Measurements from ENCODE around the gene ZXDC.

Gene ZXDC

GRCh38 chr3:126512026-126512425, 36.3 kb upstream of the ZXDC start:
- DNase-seq (no peak), ATAC-seq (no peak)

GRCh38 chr3:126511291-126511690, 35.6 kb upstream of the ZXDC start:
- no peak for DNase-seq
- no peak for ATAC-seq

GRCh38 chr3:126510308-126510910, 34.7 kb upstream of the ZXDC start:
- DNase-seq (no peak), ATAC-seq (no peak)

- ATAC-seq (no peak), DNase-seq (no peak)
These were observed 34.1 kb upstream of the ZXDC start for GRCh38 chr3:126509597-126510307.

- DNase-seq = no peak
- ATAC-seq = no peak
These were observed 32.9 kb upstream of the ZXDC start for GRCh38 chr3:126508564-126508964.

GRCh38 chr3:126507886-126508285, 32.2 kb upstream of the ZXDC start:
- DNase-seq (no peak), ATAC-seq (no peak)

GRCh38 chr3:126503701-126504100, 28.0 kb upstream of the ZXDC start:
- ATAC-seq = no peak
- DNase-seq = no peak

GRCh38 chr3:126502656-126503055, 27.0 kb upstream of the ZXDC start:
- no peak for ATAC-seq
- DNase-seq = no peak

GRCh38 chr3:126501736-126502135, 26.0 kb upstream of the ZXDC start:
- DNase-seq (no peak), ATAC-seq (no peak)

GRCh38 chr3:126501054-126501453, 25.4 kb upstream of the ZXDC start:
- no peak for DNase-seq
- ATAC-seq = no peak

GRCh38 chr3:126500016-126500415, 24.3 kb upstream of the ZXDC start:
- DNase-seq = no peak
- ATAC-seq = no peak

- DNase-seq = no peak
- ATAC-seq = no peak
These were observed 23.7 kb upstream of the ZXDC start for GRCh38 chr3:126499401-126499800.

GRCh38 chr3:126498929-126499328, 23.2 kb upstream of the ZXDC start:
- ATAC-seq = no peak
- DNase-seq = no peak

- DNase-seq (no peak), ATAC-seq (no peak)
These were observed 22.8 kb upstream of the ZXDC start for GRCh38 chr3:126498461-126498860.

- ATAC-seq = no peak
- no peak for DNase-seq
These were observed 22.3 kb upstream of the ZXDC start for GRCh38 chr3:126497956-126498355.

- ATAC-seq = no peak
These were observed 21.5 kb upstream of the ZXDC start for GRCh38 chr3:126496894-126497850.

GRCh38 chr3:126495786-126496185, 20.1 kb upstream of the ZXDC start:
- DNase-seq (no peak), ATAC-seq (no peak)

More at GRCh38 chr3:126496894-126497850, 21.5 kb upstream of the ZXDC start:
- no peak for DNase-seq

- ATAC-seq (no peak), DNase-seq (no peak)
These were observed 19.2 kb upstream of the ZXDC start for GRCh38 chr3:126494970-126495230.

- no peak for ATAC-seq
These were observed 18.7 kb upstream of the ZXDC start for GRCh38 chr3:126494204-126494969.

GRCh38 chr3:126493739-126494138, 18.0 kb upstream of the ZXDC start:
- no peak for DNase-seq
- ATAC-seq = no peak

More at GRCh38 chr3:126494204-126494969, 18.7 kb upstream of the ZXDC start:
- DNase-seq = no peak

- DNase-seq = no peak
- no peak for ATAC-seq
These were observed 17.4 kb upstream of the ZXDC start for GRCh38 chr3:126493051-126493450.

GRCh38 chr3:126491221-126492013, 15.7 kb upstream of the ZXDC start:
- no peak for ATAC-seq
- no peak for DNase-seq

Data from stimulated activated naive CD8-positive, alpha-beta T cell treated with anti-CD3 and anti-CD28 coated beads, Interleukin-15, Interleukin-2, amounts not matched to agents 100 U/mL and 50 U/mL, for 24 hours (primary cell).